ENCODE data around the gene SPDYE1. TPM values are rescaled to one million over a fixed set of nuclear protein-coding genes. Genes with fewer than 3 reads are reported as not detected.

SPDYE1 gene
- total RNA-seq, 4 donors from 2014 or later: not detected

DNA sequence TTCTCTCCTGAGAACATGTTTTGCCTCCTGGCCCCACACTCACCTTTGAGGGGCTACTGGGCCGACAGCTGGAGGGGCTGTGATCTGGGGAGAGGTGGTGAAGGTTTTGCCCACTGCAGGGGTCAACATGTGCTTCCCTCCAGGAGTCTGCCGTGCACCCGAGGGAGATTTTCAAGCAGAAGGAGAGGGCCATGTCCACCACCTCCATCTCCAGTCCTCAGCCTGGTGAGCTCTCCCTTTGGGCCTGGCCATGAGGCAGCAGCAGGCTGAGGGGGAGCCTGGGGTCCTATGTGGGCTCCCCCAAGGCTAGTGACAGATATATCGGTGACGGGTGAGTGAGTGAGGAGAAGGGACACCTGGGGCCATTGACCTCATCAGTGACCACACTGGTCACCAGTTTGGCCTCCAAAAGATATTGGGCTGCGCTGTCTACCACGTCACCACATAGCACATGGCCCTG lies 61.1 kb downstream of the SPDYE1 start:
- TF ChIP-seq POLR2A (IDR thresholded peaks at IDR 0.05): no peak
- TF ChIP-seq POLR2AphosphoS5 (IDR thresholded peaks at IDR 0.05): no peak
- TF ChIP-seq, protein P1, sequence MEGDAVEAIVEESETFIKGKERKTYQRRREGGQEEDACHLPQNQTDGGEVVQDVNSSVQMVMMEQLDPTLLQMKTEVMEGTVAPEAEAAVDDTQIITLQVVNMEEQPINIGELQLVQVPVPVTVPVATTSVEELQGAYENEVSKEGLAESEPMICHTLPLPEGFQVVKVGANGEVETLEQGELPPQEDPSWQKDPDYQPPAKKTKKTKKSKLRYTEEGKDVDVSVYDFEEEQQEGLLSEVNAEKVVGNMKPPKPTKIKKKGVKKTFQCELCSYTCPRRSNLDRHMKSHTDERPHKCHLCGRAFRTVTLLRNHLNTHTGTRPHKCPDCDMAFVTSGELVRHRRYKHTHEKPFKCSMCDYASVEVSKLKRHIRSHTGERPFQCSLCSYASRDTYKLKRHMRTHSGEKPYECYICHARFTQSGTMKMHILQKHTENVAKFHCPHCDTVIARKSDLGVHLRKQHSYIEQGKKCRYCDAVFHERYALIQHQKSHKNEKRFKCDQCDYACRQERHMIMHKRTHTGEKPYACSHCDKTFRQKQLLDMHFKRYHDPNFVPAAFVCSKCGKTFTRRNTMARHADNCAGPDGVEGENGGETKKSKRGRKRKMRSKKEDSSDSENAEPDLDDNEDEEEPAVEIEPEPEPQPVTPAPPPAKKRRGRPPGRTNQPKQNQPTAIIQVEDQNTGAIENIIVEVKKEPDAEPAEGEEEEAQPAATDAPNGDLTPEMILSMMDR (IDR thresholded peaks at IDR 0.05): no peak
- no peak for TF ChIP-seq EP300 (IDR thresholded peaks at IDR 0.05; ENCODE audit: low read depth)
- in situ Hi-C loops (cut with MboI; ENCODE audit: low pct_ligation_motif_present in 1 of 4, low pct_unique_long_range_greater_than_20kb in 1 of 4, low sequenced_read_pairs in 3 of 4): no loop called here
- Histone ChIP-seq H3K9me3 (no peaks in the 10 kb centered on the region), H3K36me3 (peaks cover 0 to 60% (median 31%) of the 10 kb centered on the region in 4 donors), H3K27me3 (no peaks in the 10 kb centered on the region), H3K27ac (no peak overlapping the region), H3K4me1 (no peaks in the 10 kb centered on the region), H3K4me3 (no peak overlapping the region)
- 86% methylated on average over 7 of the region's 7 CpGs; no CpG with 5 or more reads in 1 of the 2 donors for WGBS, 2 donors (ENCODE audit: low coverage in 1 of 2)
- no peak for DNase-seq
- intact Hi-C loops (cut with DNase I; ENCODE audit: low total_unique reads): no loop called here

DNA sequence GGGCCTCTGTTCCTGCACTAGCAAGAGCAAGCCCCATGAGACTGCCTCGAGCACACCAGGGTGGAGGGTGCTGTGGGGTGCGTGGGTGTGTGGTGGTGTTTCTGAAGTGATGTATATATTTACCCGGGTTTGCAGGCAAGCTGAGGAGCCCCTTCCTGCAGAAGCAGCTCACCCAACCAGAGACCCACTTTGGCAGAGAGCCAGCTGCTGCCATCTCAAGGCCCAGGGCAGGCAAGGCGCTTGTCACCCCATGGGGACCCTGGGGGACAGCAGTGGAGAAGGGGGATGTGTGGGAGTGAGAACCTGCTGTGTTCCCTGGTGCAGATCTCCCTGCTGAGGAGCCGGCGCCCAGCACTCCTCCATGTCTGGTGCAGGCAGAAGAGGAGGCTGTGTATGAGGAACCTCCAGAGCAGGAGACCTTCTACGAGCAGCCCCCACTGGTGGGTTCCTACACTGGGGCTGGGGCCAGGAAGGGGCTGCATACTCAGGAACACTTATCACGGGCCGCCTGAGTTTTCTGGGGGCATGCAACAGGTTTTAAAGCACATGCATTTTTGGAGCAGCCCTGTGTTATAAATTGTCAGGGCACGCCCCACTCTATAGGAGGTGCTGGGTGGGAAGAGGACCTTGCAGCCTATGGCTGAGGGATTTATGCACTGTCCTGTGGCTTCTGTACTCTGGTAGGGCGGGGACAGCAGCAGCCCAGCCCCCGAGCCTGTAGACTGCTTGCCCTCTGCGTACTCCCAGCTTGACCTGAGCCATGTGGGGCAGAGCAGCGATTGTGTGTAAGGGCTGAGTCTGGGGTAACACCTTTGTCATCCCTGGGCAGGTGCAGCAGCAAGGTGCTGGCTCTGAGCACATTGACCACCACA lies 61.8 kb downstream of the SPDYE1 start:
- Histone ChIP-seq H3K36me3 (peaks cover 0 to 56% (median 30%) of the 10 kb centered on the region in 4 donors), H3K27ac (no peak overlapping the region), H3K27me3 (no peaks in the 10 kb centered on the region), H3K9me3 (no peaks in the 10 kb centered on the region), H3K4me1 (peaks cover 1 to 3% (median 2%) of the 10 kb centered on the region in 4 donors), H3K4me3 (no peak overlapping the region)
- intact Hi-C loops (cut with DNase I; ENCODE audit: low total_unique reads): no loop called here
- peak; percentile 19 for DNase-seq
- in situ Hi-C loops (cut with MboI; ENCODE audit: low pct_ligation_motif_present in 1 of 4, low pct_unique_long_range_greater_than_20kb in 1 of 4, low sequenced_read_pairs in 3 of 4): no loop called here
- no peak for TF ChIP-seq POLR2AphosphoS5 (IDR thresholded peaks at IDR 0.05)
- no peak for TF ChIP-seq EP300 (IDR thresholded peaks at IDR 0.05; ENCODE audit: low read depth)
- whole genome bisulfite sequencing, 2 donors (ENCODE audit: low coverage in 1 of 2): 87% methylated on average over 12 of the region's 14 CpGs; no CpG with 5 or more reads in 1 of the 2 donors

Other genes with a start within 250 kb of the SPDYE1 start
- gene BLVRA, start 239.2 kb upstream of the SPDYE1 start, total RNA-seq: 100 to 1,000 TPM in 1 of 4 donors, 10 to 100 TPM in 2, 1 to 10 TPM in 1; 1.5 to 119 (median 15.9) TPM
- 100 to 1,000 TPM in 1 of 4 donors, 10 to 100 TPM in 3; 22.8 to 110 (median 73.4) TPM for gene MRPS24, start 128.4 kb upstream of the SPDYE1 start, total RNA-seq
- 10 to 100 TPM; 54.5 to 84.2 (median 58.2) TPM for gene URGCP, start 91.3 kb upstream of the SPDYE1 start, total RNA-seq
- 10 to 100 TPM; 13.3 to 55.7 (median 15.5) TPM for gene UBE2D4, start 71.5 kb upstream of the SPDYE1 start, total RNA-seq
- gene DBNL, start 46.8 kb downstream of the SPDYE1 start, total RNA-seq: 100 to 1,000 TPM in 3 of 4 donors, 10 to 100 TPM in 1; 97.5 to 184 (median 137) TPM
- 1 to 10 TPM in 1 of 4 donors, not detected in 3; 9.7 TPM for gene PGAM2, start 67.7 kb downstream of the SPDYE1 start, total RNA-seq
- gene POLM, start 84.6 kb downstream of the SPDYE1 start, total RNA-seq: 100 to 1,000 TPM in 2 of 4 donors, 10 to 100 TPM in 2; 54.3 to 340 (median 81.1) TPM
- 100 to 1,000 TPM in 1 of 4 donors, 10 to 100 TPM in 3; 33.9 to 151 (median 89.0) TPM for gene AEBP1, start 106.4 kb downstream of the SPDYE1 start, total RNA-seq
- 10 to 100 TPM; 20.1 to 32.7 (median 22.7) TPM for gene POLD2, start 125.7 kb downstream of the SPDYE1 start, total RNA-seq
- gene MYL7, start 143.4 kb downstream of the SPDYE1 start, total RNA-seq: not detected
- under 1 TPM in 2 of 4 donors, not detected in 2; 0.16 to 0.96 TPM for gene GCK, start 191.5 kb downstream of the SPDYE1 start, total RNA-seq
- 10 to 100 TPM; 46.6 to 80.1 (median 68.0) TPM for gene YKT6, start 203.1 kb downstream of the SPDYE1 start, total RNA-seq

Data from transverse colon (tissue), 4 donors.